Measurements from ENCODE around the gene DNAH3.
"Not testable (repeated sequence)": the region's sequence is repeated elsewhere in the genome, so short reads cannot be mapped to it uniquely, and the experiment has no call there.

DNAH3 gene

DNA sequence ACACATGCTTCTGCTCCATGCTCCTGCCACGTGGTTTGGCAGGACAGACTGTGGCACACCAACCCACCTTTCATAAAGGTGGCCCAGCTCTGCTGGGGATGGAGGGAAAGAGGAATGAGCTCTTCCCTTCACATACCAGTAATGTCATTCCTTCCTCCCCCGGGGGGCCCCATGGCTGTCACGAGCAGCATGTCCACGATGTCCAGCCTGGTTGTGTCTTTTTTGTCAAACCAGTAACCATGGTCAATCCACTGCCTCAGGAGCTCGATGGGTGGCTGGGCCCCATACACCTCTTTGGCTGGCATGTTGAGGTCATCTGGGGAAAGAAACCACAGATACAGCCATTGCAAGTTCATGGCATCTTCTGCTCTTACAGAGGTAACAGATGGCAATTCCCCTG, 153.5 kb downstream of the DNAH3 start:
- ChIA-PET POLR2A (ENCODE audit: low non-redundant PET) (no interaction called here), CTCF (no interaction called here)
- H3K27ac ChIP-seq = no peak overlapping the region
- DNase-seq (ENCODE audit: low spot score) = no peak
- TF ChIP-seq, protein P1, sequence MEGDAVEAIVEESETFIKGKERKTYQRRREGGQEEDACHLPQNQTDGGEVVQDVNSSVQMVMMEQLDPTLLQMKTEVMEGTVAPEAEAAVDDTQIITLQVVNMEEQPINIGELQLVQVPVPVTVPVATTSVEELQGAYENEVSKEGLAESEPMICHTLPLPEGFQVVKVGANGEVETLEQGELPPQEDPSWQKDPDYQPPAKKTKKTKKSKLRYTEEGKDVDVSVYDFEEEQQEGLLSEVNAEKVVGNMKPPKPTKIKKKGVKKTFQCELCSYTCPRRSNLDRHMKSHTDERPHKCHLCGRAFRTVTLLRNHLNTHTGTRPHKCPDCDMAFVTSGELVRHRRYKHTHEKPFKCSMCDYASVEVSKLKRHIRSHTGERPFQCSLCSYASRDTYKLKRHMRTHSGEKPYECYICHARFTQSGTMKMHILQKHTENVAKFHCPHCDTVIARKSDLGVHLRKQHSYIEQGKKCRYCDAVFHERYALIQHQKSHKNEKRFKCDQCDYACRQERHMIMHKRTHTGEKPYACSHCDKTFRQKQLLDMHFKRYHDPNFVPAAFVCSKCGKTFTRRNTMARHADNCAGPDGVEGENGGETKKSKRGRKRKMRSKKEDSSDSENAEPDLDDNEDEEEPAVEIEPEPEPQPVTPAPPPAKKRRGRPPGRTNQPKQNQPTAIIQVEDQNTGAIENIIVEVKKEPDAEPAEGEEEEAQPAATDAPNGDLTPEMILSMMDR (conservative IDR thresholded peaks at IDR 0.05; ENCODE audit: low read depth) = no peak

DNA sequence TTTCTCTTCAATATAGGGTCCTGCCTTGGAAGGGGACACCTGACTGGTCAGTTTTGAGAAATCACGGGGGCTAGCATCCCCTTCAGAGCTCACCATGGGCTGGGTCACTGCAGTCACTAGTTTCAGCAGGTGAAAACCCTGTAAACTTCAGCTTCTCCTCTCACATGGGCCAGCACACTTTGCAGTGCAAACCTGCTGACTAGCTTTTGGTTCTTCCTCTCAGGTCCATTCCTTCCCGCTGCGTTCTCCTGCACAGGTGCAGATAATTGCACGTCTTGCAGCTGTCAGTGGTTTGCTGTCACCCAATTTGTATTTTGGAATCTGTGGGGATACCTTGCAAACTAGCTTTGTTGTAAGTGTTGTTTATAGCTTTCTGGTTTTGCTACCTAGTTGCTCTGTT, 154.9 kb downstream of the DNAH3 start:
- H3K27ac ChIP-seq = no peak overlapping the region
- CTCF ChIA-PET = no interaction called here
- POLR2A ChIA-PET (ENCODE audit: low non-redundant PET) = no interaction called here
- TF ChIP-seq, protein P1 (conservative IDR thresholded peaks at IDR 0.05; ENCODE audit: low read depth) = no peak
- no peak for DNase-seq (ENCODE audit: low spot score)

DNA sequence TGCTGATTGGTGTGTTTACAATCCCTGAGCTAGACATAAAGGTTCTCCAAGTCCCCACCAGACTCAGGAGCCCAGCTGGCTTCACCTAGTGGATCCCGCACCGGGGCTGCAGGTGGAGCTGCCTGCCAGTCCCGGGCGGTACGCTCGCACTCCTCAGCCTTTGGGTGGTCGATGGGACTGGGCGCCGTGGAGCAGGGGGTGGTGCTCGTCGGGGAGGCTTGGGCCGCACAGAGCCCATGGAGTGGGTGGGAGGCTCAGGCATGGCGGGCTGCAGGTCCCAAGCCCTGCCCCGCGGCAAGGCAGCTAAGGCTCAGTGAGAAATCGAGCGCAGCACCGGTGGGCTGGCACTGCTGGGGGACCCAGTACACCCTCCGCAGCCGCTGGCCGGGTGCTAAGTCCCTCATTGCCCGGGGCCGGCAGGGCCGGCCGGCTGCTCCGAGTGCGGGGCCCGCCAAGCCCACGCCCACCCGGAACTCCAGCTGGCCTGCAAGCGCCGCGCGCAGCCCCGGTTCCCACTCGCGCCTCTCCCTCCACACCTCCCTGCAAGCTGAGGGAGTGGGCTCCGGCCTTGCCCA, 161.1 kb downstream of the DNAH3 start:
- H3K27ac ChIP-seq; DNase-seq (ENCODE audit: low spot score); POLR2A ChIA-PET (ENCODE audit: low non-redundant PET): not testable (repeated sequence)
- CTCF ChIA-PET = interaction anchor here (0.6 kb wide), 1 partner anchor 1646 kb away, joined by 5 read pairs; no protein-coding TSS in a partner anchor

DNA sequence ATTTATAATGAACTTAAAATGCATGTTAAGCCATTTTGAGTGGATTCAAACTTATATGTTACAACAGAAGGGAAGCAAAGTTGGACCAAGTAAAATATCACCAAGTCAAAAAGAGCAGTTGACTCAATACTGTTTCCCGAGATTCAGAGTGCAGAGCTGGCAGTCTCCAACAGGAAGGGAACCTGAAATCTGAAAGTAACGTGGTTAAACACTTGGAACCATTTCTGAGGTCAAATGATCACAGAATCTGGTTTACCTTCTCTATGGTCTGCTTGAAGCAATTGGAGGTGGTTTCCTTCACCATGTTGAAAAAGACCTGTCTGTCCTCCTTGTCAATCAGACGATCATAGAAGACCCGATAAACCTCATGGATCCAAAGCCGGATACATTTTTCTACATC, 163.6 kb downstream of the DNAH3 start:
- CTCF ChIA-PET = no interaction called here
- no peak overlapping the region for H3K27ac ChIP-seq
- POLR2A ChIA-PET (ENCODE audit: low non-redundant PET) = no interaction called here
- DNase-seq (ENCODE audit: low spot score) = no peak
- TF ChIP-seq, protein P1 (conservative IDR thresholded peaks at IDR 0.05; ENCODE audit: low read depth) = no peak

DNA sequence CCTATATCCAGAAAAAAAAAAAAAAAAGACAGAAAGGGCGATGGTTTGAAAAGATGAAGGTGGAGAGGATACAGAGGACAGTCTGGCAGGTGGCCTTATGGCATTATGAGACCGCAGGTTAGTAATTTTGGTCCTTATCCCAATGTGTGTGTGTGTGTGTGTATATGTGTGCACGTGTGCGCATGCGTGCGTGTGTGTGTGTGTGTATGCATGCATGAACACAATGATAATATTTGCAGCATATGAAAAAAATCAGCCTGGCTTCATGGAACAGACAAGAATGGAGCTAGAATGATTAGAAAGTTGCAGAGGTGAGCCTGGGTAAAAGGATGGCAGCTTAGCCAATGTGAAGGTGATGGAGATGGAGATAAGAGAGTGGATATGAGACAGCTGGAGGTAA, 166.6 kb downstream of the DNAH3 start:
- ChIA-PET CTCF (no interaction called here), POLR2A (ENCODE audit: low non-redundant PET) (no interaction called here)
- TF ChIP-seq, protein P1 (conservative IDR thresholded peaks at IDR 0.05; ENCODE audit: low read depth) = no peak
- H3K27ac ChIP-seq = no peak overlapping the region
- DNase-seq (ENCODE audit: low spot score) = no peak

DNA sequence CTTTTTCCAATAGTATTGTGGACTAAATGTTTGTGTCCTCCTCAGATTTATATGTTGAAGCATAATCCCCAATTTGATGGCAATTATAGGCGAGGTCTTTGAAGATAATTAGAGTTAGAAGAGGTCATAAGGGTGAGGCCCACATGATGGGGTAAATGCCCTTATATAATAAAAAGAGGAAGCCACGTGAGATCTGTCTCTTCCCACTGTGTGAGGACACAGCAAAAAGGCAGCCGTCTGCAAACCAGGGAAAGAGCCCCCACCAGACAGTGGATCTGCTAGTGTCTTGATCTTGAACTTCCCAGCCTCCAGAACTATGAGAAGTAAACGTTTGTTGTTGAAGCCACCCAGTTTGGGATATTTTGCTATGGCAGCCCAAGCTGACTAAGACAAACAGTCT, 174.1 kb downstream of the DNAH3 start:
- ChIA-PET CTCF (no interaction called here), POLR2A (ENCODE audit: low non-redundant PET) (no interaction called here)
- TF ChIP-seq, protein P1 (conservative IDR thresholded peaks at IDR 0.05; ENCODE audit: low read depth) = no peak
- DNase-seq (ENCODE audit: low spot score) = no peak
- H3K27ac ChIP-seq = no peak overlapping the region

DNA sequence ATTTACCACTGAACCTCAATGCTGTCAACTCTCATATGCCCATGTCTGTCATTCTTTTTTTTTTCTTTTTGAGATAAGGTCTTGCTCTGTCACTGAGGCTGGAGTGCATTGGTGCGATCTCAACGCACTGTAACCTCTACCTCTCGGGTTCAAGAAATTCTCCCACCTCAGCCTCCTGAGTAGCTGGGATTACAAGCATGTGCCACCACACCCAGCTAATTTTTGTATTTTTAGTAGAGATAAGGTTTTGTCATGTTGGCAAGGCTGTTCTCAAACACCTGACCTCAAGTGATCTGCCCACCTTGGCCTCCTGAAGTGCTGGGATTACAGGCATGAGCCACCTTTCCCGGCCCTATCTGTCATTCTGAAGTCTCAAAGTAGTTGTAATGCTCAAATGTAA, 177.4 kb downstream of the DNAH3 start:
- H3K27ac ChIP-seq; POLR2A ChIA-PET (ENCODE audit: low non-redundant PET); DNase-seq (ENCODE audit: low spot score); CTCF ChIA-PET: not testable (repeated sequence)

DNA sequence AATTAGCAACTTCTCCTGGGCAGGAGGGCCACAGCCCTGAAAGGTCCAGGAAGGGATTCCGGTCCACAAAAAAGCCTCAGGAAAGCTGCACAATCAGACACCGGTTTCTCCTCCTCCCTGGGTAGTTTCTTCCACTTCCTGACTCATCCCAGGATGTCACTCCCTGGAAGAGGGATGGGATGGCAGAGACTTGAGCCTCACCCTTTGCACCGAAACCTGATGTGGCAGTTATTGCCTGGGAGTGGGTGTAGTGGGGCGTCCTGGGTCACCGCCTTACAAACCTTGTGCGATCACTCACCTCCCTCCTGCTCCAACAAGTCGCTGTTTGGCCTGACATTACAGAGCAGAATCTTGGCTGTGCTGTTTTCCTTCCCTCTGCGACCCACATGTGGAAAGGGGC, 179.2 kb downstream of the DNAH3 start:
- TF ChIP-seq, protein P1 (conservative IDR thresholded peaks at IDR 0.05; ENCODE audit: low read depth) = no peak
- POLR2A ChIA-PET (ENCODE audit: low non-redundant PET) = no interaction called here
- H3K27ac ChIP-seq = no peak overlapping the region
- peak; percentile 21 for DNase-seq (ENCODE audit: low spot score)
- CTCF ChIA-PET = interaction anchor here (0.7 kb wide), 1 partner anchor 750 kb away, joined by 5 read pairs; no protein-coding TSS in a partner anchor
